ENCODE data around the gene FAM107B.

- TF ChIP-seq EZH2 (IDR thresholded peaks at IDR 0.05; ENCODE audit: borderline replicate concordance, low read depth, low read length, severe bottlenecking): no peak
- TF ChIP-seq, protein P1, sequence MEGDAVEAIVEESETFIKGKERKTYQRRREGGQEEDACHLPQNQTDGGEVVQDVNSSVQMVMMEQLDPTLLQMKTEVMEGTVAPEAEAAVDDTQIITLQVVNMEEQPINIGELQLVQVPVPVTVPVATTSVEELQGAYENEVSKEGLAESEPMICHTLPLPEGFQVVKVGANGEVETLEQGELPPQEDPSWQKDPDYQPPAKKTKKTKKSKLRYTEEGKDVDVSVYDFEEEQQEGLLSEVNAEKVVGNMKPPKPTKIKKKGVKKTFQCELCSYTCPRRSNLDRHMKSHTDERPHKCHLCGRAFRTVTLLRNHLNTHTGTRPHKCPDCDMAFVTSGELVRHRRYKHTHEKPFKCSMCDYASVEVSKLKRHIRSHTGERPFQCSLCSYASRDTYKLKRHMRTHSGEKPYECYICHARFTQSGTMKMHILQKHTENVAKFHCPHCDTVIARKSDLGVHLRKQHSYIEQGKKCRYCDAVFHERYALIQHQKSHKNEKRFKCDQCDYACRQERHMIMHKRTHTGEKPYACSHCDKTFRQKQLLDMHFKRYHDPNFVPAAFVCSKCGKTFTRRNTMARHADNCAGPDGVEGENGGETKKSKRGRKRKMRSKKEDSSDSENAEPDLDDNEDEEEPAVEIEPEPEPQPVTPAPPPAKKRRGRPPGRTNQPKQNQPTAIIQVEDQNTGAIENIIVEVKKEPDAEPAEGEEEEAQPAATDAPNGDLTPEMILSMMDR (IDR thresholded peaks at IDR 0.05; ENCODE audit: extremely low read depth in 1 of 2, insufficient read depth in 1 of 2, low read depth in 1 of 2, low read length in 2 of 2): no peak
- TF ChIP-seq POLR2A (IDR thresholded peaks at IDR 0.05; ENCODE audit: low read depth, low read length): no peak
- no peak for TF ChIP-seq GATA2 (IDR thresholded peaks at IDR 0.05; ENCODE audit: insufficient read depth, insufficient read length, low read depth, low read length)
- no peak for TF ChIP-seq POLR2AphosphoS5 (IDR thresholded peaks at IDR 0.05; ENCODE audit: insufficient read depth, low read depth, low read length)
- no peak for TF ChIP-seq MAX (IDR thresholded peaks at IDR 0.05; ENCODE audit: insufficient read depth, insufficient read length)
- TF ChIP-seq JUN (IDR thresholded peaks at IDR 0.05; ENCODE audit: borderline replicate concordance, insufficient read depth, insufficient read length, low read depth): no peak
- TF ChIP-seq FOS (IDR thresholded peaks at IDR 0.05; ENCODE audit: borderline replicate concordance, insufficient read depth, low read length): no peak
- TF ChIP-seq MYC (IDR thresholded peaks at IDR 0.05; ENCODE audit: low read depth, low read length): no peak
Measured at GRCh38 chr10:14758994-14759664, 15.6 kb downstream of the FAM107B start.

All from endothelial cell of umbilical vein (primary cell).